Measurements from ENCODE around the gene CHD6.

The CHD6 gene

GRCh38 chr20:41358230-41358629, 259.9 kb downstream of the CHD6 start:
- DNase-seq (ENCODE audit: low read depth in 1 of 2, low spot score in 1 of 2): no peak

GRCh38 chr20:41357424-41358163, 260.6 kb downstream of the CHD6 start:
- no peak for DNase-seq (ENCODE audit: low read depth in 1 of 2, low spot score in 1 of 2)

GRCh38 chr20:41356951-41357350, 261.2 kb downstream of the CHD6 start:
- no peak for DNase-seq (ENCODE audit: low read depth in 1 of 2, low spot score in 1 of 2)

- DNase-seq (ENCODE audit: low read depth in 1 of 2, low spot score in 1 of 2): no peak
These were observed 262.5 kb downstream of the CHD6 start for GRCh38 chr20:41355598-41356203.

- DNase-seq (ENCODE audit: low read depth in 1 of 2, low spot score in 1 of 2): no peak
These were observed 263.0 kb downstream of the CHD6 start for GRCh38 chr20:41355192-41355591.

- no peak for DNase-seq (ENCODE audit: low read depth in 1 of 2, low spot score in 1 of 2)
These were observed 264.6 kb downstream of the CHD6 start for GRCh38 chr20:41353530-41353929.

- DNase-seq (ENCODE audit: low read depth in 1 of 2, low spot score in 1 of 2): no peak
These were observed 265.5 kb downstream of the CHD6 start for GRCh38 chr20:41352666-41353065.

- DNase-seq (ENCODE audit: low read depth in 1 of 2, low spot score in 1 of 2): no peak
These were observed 266.1 kb downstream of the CHD6 start for GRCh38 chr20:41352106-41352505.

All from activated T-helper 1 cell treated with anti-CD3 and anti-CD28 coated beads, Interleukin-2, amount 50 U/mL, for 16 hours (primary cell).